ENCODE results near the gene NARS2.

DNA sequence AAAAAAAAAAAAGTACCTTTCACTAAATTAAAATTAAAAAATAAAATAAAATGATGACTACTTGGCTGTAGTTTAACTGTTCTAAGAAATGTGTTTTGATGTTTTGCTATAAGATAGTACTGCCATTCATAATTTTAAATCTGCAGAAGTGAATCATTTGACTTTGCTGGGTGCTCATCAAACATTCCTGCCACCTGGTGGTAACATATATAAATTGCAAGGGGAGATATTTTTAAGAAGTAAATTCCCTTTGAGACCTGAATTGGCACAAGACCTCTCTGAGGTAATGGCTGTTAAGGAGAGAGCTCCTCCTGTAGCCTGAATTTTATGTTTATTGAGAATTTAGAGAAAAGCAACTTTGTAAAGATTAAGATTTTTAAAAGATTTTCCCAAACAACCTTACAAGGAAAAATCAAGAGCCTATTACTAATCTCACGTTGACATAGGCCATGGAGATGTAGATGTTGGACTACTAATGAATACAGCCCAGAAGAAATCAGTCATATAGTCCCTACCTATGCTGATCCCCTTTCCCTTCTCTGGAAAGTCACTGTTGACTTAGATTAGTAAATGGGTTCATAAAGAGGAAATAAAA is 11.9 kb upstream of the NARS2 start:
- TF ChIP-seq CTCF (IDR thresholded peaks at IDR 0.05; ENCODE audit: insufficient read depth, low read length, poor library complexity, severe bottlenecking) (no peak), EZH2phosphoT487 (conservative IDR thresholded peaks at IDR 0.05; ENCODE audit: low read length) (no peak)

Data from SU-DHL-6 (cell line).